GM19043 (cell line): ENCODE results near the gene LZTR1.
A peak's percentile ranks its signal among the peaks of the same experiment; 100 is the strongest.
"Not testable (repeated sequence)": the region's sequence is repeated elsewhere in the genome, so short reads cannot be mapped to it uniquely, and the experiment has no call there.

ENCODE experiments used
- ATAC-seq: cut with Tn5 transposase; IDR thresholded peaks from one replicate; pipeline ENCODE4 v1.9.1; 2021; ENCODE audit warnings: low read depth; ENCODE audit not compliant: unreplicated experiment

Gene LZTR1

DNA sequence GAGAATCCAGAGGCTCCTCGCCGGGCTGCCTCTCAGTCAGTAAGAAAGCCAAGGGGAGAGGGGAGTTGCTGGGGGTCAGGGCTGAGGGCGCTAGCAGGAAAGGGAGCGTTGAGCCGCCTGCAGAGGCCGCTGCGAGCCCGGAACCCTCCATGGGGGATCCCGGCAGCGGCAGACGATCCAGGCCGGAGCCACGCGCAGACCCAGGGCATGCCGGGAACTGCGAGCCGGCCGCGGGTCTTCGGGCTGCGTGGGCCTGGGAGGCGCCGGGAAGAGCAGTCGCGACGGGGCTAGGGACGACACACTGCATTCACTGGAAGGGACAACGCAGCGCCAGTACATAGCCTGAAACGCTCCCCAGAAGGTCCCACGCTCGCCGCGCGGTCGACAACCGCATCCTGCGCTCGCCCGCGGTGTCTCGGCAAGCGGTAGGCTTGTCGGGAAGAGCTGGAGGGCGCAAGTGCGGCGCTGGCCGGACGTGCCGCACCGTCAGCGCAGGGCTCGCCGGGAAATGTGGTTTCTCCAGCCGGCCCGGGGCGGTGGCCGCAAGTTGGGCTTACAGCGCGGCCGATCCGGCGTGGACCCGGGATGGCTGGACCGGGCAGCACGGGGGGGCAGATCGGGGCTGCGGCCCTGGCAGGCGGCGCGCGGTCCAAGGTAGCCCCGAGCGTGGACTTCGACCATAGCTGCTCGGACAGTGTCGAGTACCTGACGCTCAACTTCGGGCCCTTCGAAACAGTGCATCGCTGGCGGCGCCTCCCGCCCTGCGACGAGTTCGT is at the start of gene LZTR1:
Gene LZTR1, plus strand, starts transcription at position 511 of the 776 bp plus-strand sequence. Its CDS starts 75 bp downstream, at position 586.
- peak; percentile 66 for ATAC-seq

DNA sequence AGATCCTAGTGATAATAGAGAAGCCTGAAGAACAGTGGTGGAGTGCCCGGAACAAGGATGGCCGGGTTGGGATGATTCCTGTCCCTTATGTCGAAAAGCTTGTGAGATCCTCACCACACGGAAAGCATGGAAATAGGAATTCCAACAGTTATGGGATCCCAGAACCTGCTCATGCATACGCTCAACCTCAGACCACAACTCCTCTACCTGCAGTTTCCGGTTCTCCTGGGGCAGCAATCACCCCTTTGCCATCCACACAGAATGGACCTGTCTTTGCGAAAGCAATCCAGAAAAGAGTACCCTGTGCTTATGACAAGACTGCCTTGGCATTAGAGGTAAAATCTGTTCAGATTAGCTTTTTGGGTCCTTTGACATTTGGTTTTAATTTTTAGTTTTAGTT is 48.2 kb upstream of the LZTR1 start:
- ATAC-seq, result no peak

- ATAC-seq, result not testable (repeated sequence)
Observed at GRCh38 chr22:20935049-20935448, 47.0 kb upstream of the LZTR1 start.

- not testable (repeated sequence) for ATAC-seq
Observed at GRCh38 chr22:20935780-20936539, 46.1 kb upstream of the LZTR1 start.

DNA sequence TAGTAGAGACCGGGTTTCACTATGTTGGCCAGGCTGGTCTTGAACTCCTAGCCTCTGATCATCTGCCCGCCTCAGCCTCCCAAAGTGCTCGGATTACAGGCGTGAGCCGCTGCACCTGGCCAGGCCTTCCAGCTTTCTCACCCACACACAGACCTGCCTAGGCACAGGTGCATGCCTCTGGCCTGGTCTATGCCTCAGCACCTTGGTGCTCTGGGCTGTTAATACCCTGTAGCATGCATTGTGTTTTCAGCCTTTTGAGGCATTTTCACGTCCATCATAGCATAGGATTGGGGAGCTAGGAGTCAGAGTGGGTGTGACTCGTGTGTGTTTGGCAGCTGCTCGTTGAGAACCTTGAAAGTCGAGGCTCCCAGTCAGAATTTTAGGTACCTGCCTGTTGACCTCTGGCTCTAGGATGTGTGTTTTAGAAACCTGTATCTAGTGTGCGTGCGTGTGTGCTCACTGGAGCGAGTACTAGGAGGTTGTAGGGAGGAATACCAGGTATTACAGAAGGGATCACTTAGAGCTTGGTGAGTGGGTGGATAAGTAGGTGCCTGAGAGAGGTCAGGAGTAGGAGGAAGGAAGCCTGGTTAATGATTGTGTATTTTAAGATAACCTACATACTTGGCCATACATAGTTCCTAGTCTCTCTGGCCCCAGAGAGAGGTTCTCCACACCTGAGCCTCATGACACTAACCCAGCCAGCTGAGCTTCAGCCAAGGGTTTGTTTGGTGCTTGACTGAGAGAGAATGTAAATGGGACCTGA is 44.9 kb upstream of the LZTR1 start:
- ATAC-seq, result no peak

GRCh38 chr22:20937794-20938671 is 44.1 kb upstream of the LZTR1 start:
- no peak for ATAC-seq

GRCh38 chr22:20939457-20940185 is 42.5 kb upstream of the LZTR1 start:
- ATAC-seq, result not testable (repeated sequence)

- no peak for ATAC-seq
Observed at GRCh38 chr22:20940186-20940651, 41.9 kb upstream of the LZTR1 start.

DNA sequence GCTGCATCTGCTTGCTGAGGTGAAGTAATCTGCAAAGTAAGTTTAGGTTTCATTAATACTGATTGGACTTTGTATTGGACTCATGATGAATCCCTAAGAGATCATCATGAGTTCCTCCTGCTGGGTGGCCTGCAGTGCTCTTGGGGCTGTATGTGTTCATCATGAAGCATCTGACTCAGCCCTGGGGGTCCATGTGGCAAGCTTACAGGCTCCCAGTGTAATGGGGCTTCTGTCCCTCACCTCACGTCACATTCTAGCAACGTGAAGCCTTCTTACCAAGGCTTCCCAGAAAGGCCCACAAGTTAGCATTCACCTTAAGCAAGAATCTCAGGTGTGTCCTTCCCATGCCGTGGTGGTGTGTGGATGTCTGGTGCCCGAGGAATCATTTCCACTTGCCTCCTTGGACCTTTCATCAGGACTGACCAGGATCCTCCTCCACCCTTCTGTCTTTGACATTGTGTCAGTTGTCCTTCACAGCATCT is 41.2 kb upstream of the LZTR1 start:
- ATAC-seq, result no peak

DNA sequence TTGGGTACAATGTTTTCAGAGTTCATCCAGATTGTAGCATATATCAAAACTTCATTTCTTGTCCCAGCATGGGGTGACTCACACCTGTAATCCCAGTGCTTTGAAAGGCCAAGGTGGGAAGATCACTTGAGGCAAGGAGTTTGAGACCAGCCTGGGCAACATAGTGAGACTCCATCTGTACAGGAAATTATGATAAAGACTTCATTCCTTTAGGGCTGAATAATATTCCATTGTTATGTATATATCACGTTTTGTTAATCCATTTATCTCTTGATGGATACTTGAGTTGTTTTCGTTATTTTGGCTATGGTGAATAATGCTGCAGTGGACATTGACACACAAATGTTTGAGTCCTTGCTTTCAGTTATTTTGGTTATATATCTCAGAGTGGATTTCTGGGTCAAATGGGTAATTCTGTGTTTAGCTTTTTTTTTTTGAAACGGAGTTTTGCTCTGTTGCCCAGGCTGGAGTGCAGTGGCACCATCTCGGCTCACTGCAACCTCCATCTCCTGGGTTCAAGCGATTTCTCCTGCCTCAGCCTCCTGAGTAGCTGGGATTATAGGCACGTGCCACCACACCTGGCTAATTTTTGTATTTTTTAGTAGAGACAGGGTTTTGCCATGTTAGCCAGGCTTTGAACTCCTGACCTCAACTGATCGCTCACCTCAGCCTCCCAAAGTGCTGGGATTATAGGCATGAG is 39.7 kb upstream of the LZTR1 start:
- ATAC-seq, result not testable (repeated sequence)

DNA sequence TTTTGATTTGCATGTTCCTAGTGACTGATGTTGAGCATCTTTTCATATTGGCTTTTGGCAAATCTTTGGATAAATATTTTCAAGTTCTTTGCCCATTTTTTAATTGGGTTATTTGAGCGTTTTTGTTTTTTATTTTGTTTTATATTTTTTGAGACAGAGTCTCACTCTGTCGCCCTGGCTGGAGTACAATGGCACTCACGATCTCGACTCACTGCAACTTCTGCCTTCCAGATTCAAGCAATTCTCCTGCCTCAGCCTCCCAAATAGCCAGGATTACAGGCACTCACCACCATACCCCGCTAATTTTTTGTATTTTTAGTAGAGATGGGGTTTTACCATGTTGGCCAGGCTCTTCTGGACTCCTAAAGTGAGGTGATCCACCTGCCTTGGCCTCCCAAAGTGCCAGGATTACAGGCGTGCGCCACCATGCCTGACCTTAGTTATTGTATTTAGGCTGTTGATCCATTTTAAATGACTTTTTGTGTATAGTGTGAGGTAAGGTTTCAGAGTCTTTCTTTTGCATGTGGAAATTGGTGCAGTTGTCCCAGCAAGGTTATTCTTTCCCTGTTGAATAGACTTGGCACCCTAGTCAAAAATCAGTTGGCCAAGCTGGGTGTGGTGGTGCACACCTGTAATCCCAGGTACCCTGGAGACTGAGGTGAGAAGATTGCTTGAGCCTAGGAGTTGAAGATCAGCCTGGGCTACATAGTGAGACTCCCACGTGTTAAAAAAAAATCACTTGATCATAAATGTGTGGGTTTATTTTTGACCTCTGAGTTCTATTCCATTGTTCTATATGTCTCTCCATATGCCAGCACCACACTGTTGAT is 38.8 kb upstream of the LZTR1 start:
- ATAC-seq, result no peak

GRCh38 chr22:20944042-20944441 is 38.1 kb upstream of the LZTR1 start:
- no peak for ATAC-seq

GRCh38 chr22:20945578-20945934 is 36.5 kb upstream of the LZTR1 start:
- ATAC-seq, result no peak

GRCh38 chr22:20946080-20946986 is 35.8 kb upstream of the LZTR1 start:
- no peak for ATAC-seq

- ATAC-seq, result no peak
Observed at GRCh38 chr22:20946991-20947390, 35.1 kb upstream of the LZTR1 start.

DNA sequence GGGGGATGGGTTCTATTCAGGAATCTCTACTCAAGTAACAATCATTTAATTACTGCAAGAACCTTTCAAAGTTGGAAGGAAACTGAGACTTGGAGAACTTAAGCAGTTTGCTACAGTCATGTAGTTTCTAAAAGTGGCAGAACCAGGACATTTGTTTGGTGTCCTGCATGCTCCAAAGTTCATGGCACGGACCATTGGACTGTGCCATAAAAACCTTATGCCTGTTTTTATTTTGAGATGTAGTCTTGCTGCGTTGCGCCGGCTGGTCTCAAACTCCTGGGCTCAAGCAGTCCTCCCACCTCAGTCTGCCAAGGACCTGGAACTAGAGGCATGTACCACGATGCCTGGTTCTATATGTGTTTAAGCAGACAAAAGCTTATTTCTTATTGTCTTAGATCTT is 33.6 kb upstream of the LZTR1 start:
- ATAC-seq, result no peak

- ATAC-seq, result no peak
Observed at GRCh38 chr22:20948989-20949388, 33.1 kb upstream of the LZTR1 start.
